Fibroblast of gingiva (primary cell): Measurements from ENCODE around the gene LPAR3.

Experiments used
- DNase-seq: peaks from one replicate; pipeline ENCODE4 v3.0.0-alpha.2; 2011; ENCODE audit warnings: low read depth

The LPAR3 gene

GRCh38 chr1:84774669-84775534, 118.1 kb downstream of the LPAR3 start:
- DNase-seq = no peak

DNA sequence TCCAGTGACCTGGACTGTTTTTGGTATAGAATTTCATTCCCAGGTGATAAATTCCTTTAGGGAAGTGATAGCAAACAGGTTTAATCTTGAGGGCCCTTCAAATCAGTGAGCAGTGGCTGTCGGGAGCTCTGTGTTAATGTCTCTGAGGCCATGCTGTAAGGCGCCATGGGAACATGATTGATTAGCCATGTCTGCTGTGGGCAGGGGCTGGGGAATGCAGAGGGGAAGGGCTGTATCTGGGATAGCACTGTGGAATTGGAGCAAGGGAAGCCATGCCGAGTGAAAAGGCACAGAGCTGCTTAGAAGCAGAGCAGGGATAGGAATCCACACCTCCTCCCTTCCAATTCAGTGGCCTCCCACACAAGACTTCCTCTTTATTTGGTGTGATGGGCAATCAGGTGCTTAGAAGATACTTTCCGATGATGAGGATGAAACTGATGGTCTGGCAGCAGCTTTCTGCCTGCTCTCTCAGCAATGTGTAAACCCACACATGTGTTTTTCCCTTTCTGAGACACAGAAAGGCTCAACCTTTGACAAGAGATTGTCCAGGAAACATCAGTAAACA, 119.0 kb downstream of the LPAR3 start:
- no peak for DNase-seq

DNA sequence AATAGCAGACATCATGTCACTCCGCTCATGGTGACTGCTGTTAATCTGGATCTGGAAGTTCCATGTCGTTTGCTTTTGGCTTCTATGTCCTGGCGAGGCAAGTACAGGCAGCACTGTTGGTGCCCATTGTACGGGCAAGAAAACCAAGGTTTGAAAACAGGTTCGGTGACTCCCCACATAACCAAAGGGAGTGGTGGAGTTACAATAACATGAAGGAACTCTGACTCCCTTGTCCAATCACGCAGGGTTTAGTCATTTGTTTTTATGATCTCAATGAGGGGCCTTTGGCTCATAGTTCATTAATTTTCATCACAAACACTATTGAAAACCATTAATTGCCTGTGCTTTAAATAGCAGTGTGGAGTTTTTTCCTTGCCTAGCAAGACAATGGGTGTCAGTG, 119.8 kb downstream of the LPAR3 start:
- no peak for DNase-seq

GRCh38 chr1:84772428-84772943, 120.5 kb downstream of the LPAR3 start:
- DNase-seq = peak; percentile 68

- DNase-seq = no peak
These were observed 121.1 kb downstream of the LPAR3 start for GRCh38 chr1:84771895-84772294.

DNA sequence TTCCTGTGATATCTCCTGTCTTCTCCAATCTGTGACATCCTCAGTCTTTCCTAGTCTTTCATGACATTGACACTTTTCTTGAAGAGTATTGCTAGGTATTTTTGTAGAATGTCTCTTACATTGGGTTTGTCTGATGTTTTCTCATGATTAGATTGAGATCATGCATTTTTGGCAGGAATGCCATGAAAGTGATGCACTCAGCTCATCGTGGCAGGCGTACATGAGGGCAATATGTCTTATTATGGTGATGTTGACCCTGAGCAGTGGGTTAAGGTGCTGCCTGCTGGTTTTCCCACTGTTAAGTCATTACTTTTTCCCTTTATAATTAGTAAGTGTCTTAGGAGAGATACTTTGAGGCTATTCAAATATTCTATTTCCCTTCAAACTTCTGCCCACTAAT, 122.5 kb downstream of the LPAR3 start:
- DNase-seq = no peak

GRCh38 chr1:84769636-84770035, 123.4 kb downstream of the LPAR3 start:
- no peak for DNase-seq

GRCh38 chr1:84768634-84769033, 124.4 kb downstream of the LPAR3 start:
- no peak for DNase-seq

- no peak for DNase-seq
These were observed 128.9 kb downstream of the LPAR3 start for GRCh38 chr1:84763912-84764680.

DNA sequence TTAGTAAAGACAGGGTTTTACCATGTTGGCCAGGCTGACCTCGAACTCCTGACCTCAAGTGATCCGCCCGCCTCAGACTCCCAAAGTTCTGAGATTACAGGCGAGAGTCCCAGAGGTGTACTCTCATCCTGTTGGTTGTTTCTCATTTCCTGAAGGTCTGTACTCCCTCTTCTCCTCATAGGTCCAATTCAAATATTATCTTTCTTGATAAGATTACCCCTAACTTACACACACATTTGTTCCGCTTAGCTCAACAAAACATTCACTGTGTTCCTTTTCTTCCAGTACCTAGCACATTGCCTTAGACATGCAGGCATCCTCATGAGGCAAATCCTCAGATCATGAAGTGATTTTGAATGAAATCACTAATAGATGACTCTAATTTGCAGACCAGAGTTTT, 130.3 kb downstream of the LPAR3 start:
- no peak for DNase-seq
